MM.1S (cell line): Measurements from ENCODE around the gene L1CAM.

Source experiments
- DNase-seq: peaks from one replicate; pipeline ENCODE4 v3.0.0-alpha.2; 2015
- H2AFZ ChIP-seq: fragments of 300-600 bp; sonication (generic); 2 replicates; pipeline ENCODE4 v1.6.0; 2016; ENCODE audit warnings: antibody characterized with exemption, low read length
- H3F3A ChIP-seq: fragments of 300-600 bp; sonication (generic); 2 replicates; pipeline ENCODE4 v1.6.1; 2016; ENCODE audit warnings: mild to moderate bottlenecking, antibody characterized with exemption, low read length, moderate library complexity, mixed read lengths; ENCODE audit not compliant: insufficient read depth
- H3K27ac ChIP-seq: fragments of 300-600 bp; sonication (generic); 2 replicates; pipeline ENCODE4 v1.5.1; 2016; ENCODE audit warnings: mild to moderate bottlenecking, low read length
- H3K27me3 ChIP-seq: fragments of 300-600 bp; sonication (generic); replicated peaks from 2 replicates; pipeline ENCODE4 v1.6.0; 2016; ENCODE audit warnings: low read length; ENCODE audit not compliant: insufficient read depth
- H3K36me3 ChIP-seq: fragments of 300-600 bp; sonication (generic); replicated peaks from 2 replicates; pipeline ENCODE4 v1.6.1; 2016; ENCODE audit warnings: mild to moderate bottlenecking, low read length, mixed read lengths; ENCODE audit not compliant: insufficient read depth
- H3K4me1 ChIP-seq: fragments of 300-600 bp; sonication (generic); 2 replicates; pipeline ENCODE4 v1.6.1; 2016; ENCODE audit warnings: low read length, mixed read lengths
- H3K4me2 ChIP-seq: fragments of 300-600 bp; sonication (generic); 2 replicates; pipeline ENCODE4 v1.6.0; 2016; ENCODE audit warnings: low read depth, low read length
- H3K4me3 ChIP-seq: fragments of 300-600 bp; sonication (generic); 2 replicates; pipeline ENCODE4 v1.5.1; 2016; ENCODE audit warnings: low read length, mixed read lengths
- H3K79me2 ChIP-seq: fragments of 300-600 bp; sonication (generic); 2 replicates; pipeline ENCODE4 v1.6.1; 2016; ENCODE audit warnings: mixed run types, low read length, mixed read lengths
- H3K9ac ChIP-seq: fragments of 300-600 bp; sonication (generic); 2 replicates; pipeline ENCODE4 v1.6.1; 2016; ENCODE audit warnings: low read length, mixed read lengths
- H3K9me2 ChIP-seq: fragments of 300-600 bp; sonication (generic); replicated peaks from 2 replicates; pipeline ENCODE4 v1.6.1; 2016; ENCODE audit warnings: mild to moderate bottlenecking, low read length, mixed read lengths; ENCODE audit not compliant: insufficient read depth
- H3K9me3 ChIP-seq: fragments of 300-600 bp; sonication (generic); replicated peaks from 2 replicates; pipeline ENCODE4 v1.6.1; 2016; ENCODE audit warnings: mild to moderate bottlenecking, low read length, mixed read lengths; ENCODE audit not compliant: insufficient read depth
- H4K20me1 ChIP-seq: fragments of 300-600 bp; sonication (generic); 2 replicates; pipeline ENCODE4 v1.6.1; 2016; ENCODE audit warnings: mild to moderate bottlenecking, low read length, moderate library complexity, mixed read lengths; ENCODE audit not compliant: insufficient read depth
- CTCF ChIP-seq: fragments of 300-600 bp; sonication (generic); IDR thresholded peaks from 2 replicates; pipeline ENCODE4 v1.5.1; 2016; ENCODE audit warnings: antibody characterized with exemption, low read length, mixed read lengths
- EZH2 ChIP-seq: fragments of 300-600 bp; sonication (generic); optimal IDR thresholded peaks from 2 replicates; pipeline ENCODE3; 2017; ENCODE audit warnings: low read depth, mild to moderate bottlenecking, antibody characterized with exemption, low read length, mixed read lengths
- EZH2phosphoT487 ChIP-seq: fragments of 300-600 bp; sonication (generic); IDR thresholded peaks from 2 replicates; pipeline ENCODE4 v1.6.1; 2018; ENCODE audit warnings: antibody characterized with exemption, low read length

L1CAM gene

GRCh38 chrX:153876112-153876491 is 9.9 kb downstream of the L1CAM start:
- Histone ChIP-seq H4K20me1 (no peaks in the 10 kb centered on the region), H3K36me3 (no peaks in the 10 kb centered on the region), H3K79me2 (no peaks in the 10 kb centered on the region), H3K4me3 (no peak overlapping the region), H3K27ac (no peak overlapping the region), H3K4me1 (no peaks in the 10 kb centered on the region), H3K27me3 (peaks cover 35% of the 10 kb centered on the region), H3K9me2 (no peaks in the 10 kb centered on the region), H3K4me2 (no peak overlapping the region), H2AFZ (no peak overlapping the region), H3K9me3 (no peaks in the 10 kb centered on the region), H3F3A (no peaks in the 10 kb centered on the region), H3K9ac (no peak overlapping the region)
- TF ChIP-seq EZH2: no peak
- no peak for TF ChIP-seq CTCF
- no peak for TF ChIP-seq EZH2phosphoT487
- DNase-seq: no peak

GRCh38 chrX:153875391-153876111 is 10.4 kb downstream of the L1CAM start:
- DNase-seq: peak; percentile 46

GRCh38 chrX:153874366-153875125 is 11.4 kb downstream of the L1CAM start:
- Histone ChIP-seq H3K36me3 (no peaks in the 10 kb centered on the region), H3K4me3 (no peak overlapping the region), H3K4me1 (no peaks in the 10 kb centered on the region), H3K4me2 (no peak overlapping the region), H3K9me2 (no peaks in the 10 kb centered on the region), H4K20me1 (no peaks in the 10 kb centered on the region), H3F3A (no peaks in the 10 kb centered on the region), H3K27me3 (peaks cover 27% of the 10 kb centered on the region), H3K9me3 (no peaks in the 10 kb centered on the region), H2AFZ (no peak overlapping the region), H3K79me2 (no peaks in the 10 kb centered on the region), H3K9ac (no peak overlapping the region), H3K27ac (no peak overlapping the region)
- TF ChIP-seq EZH2phosphoT487 (no peak), CTCF (no peak), EZH2 (no peak)
- DNase-seq: no peak

More at GRCh38 chrX:153875391-153876111, 10.4 kb downstream of the L1CAM start:
- no peaks in the 10 kb centered on the region for H4K20me1 ChIP-seq
- no peaks in the 10 kb centered on the region for H3K79me2 ChIP-seq
- no peaks in the 10 kb centered on the region for H3K9me2 ChIP-seq
- no peaks in the 10 kb centered on the region for H3K4me1 ChIP-seq
- TF ChIP-seq EZH2: no peak
- TF ChIP-seq EZH2phosphoT487: no peak
- TF ChIP-seq CTCF: no peak
- no peaks in the 10 kb centered on the region for H3F3A ChIP-seq
- no peaks in the 10 kb centered on the region for H3K36me3 ChIP-seq
- H3K4me3 ChIP-seq: no peak overlapping the region
- no peak overlapping the region for H2AFZ ChIP-seq
- no peak overlapping the region for H3K9ac ChIP-seq
- H3K27me3 ChIP-seq: peaks cover 30% of the 10 kb centered on the region
- H3K4me2 ChIP-seq: no peak overlapping the region
- no peak overlapping the region for H3K27ac ChIP-seq
- no peaks in the 10 kb centered on the region for H3K9me3 ChIP-seq
